CD4-positive, alpha-beta T cell treated with Interleukin-6 at 100 ng/mL for 8 hours (primary cell): ENCODE measurements around the gene APH1A.
"Not testable (repeated sequence)": the region's sequence is repeated elsewhere in the genome, so short reads cannot be mapped to it uniquely, and the experiment has no call there.

ENCODE experiments used
- DNase-seq: peaks from one replicate; pipeline ENCODE4 v3.0.0-alpha.2; 2020; ENCODE audit warnings: mixed read lengths, low spot score

Gene APH1A

DNA sequence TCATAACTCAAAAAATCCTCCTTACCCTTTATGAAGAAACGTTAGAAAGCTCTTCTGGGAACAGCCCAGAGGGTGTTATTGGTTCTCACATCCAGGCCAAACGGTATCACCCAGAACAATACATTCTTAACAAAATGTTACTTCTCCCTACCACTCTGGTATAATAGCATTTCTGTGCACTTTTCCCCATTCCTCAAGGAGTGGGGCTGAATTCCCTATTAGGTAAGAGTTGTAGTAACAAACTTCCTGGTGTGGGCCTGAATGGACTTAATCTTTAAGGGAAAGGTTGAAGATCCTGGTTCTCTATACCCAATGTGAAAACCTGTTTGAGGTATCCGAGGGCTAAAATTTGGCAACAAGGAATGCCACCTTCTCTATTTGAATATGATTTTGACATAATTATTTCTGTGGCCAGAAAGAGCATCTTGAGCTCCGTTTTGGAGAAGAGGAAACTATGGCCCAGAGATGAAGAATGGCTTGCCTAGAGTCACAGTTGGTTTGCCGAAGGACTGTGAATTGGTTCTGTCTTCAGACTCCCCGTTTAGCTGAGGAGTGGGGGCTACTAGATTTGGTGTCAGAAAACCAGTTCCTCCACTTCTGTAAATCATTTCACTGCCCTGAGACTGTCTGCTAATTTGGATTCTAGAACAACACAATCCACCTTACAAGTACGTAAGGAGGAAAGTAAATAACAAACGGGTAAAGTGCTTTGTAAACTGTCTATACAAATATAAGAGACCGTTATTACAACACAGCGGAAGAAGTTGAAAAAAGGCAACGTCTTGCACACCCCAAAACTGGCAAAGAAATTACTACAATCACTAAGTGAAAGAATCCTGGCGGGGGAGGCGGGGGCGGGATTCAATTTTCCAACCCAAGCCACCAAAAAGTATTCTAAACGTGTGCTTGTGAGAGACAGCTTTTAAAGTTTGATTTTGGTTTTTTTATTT, 35.2 kb downstream of the APH1A start:
- DNase-seq = no peak

DNA sequence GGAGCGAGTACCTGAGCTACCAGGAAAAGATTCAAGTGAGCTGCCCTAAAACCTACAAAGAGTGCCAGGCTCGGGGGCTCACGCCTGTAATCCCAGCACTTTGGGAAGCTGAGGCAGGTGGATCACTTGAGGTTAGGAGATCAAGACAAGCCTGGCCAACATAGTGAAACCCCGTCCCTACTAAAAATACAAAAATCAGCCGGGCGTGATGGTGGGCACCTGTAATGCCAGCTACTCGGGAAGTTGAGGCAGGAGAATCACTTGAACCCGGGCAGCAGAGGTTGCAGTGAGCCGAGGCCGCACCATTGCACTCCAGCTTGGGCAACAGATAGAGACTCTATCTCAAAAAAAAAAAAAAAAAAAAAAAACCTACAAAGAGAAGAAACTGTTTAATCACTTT, 35.9 kb downstream of the APH1A start:
- not testable (repeated sequence) for DNase-seq

DNA sequence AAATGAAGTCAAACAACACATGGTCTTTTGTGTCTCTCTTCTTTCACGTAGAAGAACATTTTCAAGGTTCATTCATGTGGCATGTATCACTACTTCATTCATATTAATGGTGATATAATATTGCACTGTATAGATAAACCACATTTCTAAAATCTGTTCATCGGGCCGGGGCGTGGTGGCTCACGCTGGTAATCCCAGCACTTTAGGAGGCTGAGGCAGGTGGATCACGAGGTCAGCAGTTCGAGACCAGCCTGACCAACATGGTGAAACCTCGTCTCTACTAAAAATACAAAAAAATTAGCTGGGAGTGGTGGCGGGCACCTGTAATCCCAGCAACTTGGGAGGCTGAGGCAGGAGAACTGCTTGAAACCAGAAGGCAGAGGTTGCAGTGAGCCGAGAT, 40.6 kb downstream of the APH1A start:
- DNase-seq = not testable (repeated sequence)

DNA sequence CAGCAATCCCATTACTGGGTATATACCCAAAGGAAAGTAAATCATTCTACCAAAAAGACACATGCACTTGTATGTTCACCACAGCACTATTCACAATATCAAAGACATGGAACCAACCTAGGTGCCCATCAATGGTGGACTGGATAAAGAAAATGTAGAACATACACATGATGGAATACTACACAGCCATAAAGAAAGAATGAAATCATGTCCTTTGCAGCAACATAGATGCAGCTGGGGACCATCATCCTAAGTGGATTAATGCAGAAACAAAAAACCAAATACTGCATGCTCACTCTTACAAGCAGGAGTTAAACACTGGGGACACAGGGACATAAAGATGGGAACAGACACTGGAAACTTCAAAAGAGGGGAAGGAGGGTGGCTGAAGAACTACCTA, 41.6 kb downstream of the APH1A start:
- no peak for DNase-seq

DNA sequence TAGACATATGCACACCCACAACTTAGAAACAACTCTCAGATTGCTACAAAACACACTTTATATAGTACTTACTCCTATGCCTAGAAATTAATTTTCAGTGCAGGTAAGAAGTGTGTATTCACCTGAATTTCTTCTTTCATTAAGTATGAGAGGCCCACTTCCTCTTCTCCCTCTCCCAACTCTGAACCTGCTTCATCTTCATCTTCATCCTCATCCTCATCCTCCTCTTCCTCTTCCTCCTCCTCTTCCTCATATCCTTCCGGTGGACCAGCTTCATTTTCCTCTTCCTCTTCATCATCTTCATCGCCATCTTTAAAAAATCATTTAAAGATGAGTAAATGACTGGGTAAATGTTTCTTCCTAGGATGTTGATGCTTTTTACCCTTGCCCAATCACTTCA, 42.3 kb downstream of the APH1A start:
- no peak for DNase-seq

DNA sequence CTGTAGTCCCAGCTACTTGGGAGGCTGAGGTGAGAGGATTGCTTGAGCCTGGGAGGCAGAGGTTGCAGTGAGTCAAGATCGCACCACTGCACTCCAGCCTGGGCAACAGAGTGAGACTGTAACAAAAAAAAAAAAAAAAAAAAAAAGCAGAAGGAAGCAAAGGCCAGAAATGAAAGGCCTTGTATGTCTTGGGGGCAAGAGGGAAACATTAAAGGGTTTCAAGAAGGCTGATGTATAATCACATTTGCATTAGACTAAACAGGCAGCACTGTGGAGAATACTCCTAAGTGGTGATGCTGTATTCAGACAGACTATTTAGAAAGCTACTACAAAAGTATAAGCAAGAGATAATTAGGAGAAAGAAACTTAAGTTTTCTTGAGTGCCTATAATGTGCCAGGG, 43.3 kb downstream of the APH1A start:
- DNase-seq = no peak

DNA sequence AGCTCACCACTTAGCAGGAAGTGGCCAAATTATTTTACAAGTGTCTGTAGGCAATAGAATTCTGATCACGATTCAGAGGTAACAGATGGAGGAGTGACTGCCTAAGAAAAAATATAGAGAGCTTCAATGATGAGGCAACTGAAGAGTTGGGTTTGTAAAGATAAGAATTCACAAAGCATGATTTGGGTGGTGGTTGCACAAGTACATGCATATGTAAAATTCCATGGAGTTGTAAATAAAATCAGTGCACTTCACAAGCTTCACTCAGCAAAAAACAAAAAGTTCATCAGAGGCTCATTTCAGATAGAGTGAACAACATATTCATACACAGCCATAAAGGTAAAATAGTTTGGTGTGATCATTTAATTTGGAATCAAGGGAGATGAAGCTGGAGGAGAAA, 43.8 kb downstream of the APH1A start:
- DNase-seq = no peak

DNA sequence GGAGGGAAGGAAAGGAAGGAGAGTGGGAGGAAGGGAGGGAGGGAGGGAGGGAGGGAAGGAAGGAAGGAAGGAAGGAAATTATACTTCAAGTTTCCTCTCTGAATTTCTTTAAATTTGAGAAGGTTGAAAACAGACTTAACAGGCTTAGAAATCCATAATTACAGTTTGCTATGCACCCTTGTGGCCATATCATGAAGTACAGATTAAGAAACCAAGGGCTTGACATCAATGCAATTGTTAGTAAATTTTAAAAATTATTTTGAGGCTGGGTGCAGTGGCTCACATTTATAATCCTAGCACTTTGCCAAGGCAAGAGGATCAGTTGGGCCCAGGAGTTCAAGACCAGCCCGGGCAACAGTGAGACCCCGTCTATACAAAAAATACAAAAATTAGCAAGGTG, 47.3 kb downstream of the APH1A start:
- no peak for DNase-seq

DNA sequence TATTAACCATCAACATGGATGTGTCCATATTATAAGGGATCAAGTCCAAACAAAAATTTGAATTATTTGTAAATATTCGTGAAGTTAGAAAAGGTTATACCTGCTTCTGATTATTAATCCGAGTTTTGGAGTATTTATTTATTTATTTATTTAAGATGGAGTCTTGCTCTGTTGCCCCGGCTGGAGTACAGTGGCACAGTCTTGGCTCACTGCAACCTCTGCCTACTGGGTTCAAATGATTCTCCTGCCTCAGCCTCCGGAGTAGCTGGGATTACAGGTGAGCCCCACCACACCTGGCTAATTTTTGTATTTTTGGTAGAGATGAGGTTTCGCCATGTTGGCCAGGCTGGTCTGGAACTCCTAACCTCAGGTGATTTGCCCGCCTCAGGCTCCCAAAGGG, 53.0 kb downstream of the APH1A start:
- DNase-seq = not testable (repeated sequence)
